HG03354 (cell line): Measurements from ENCODE around the gene BCL2.

ENCODE experiments used
- ATAC-seq: cut with Tn5 transposase; IDR thresholded peaks from one replicate; pipeline ENCODE4 v1.9.1; 2021; ENCODE audit warnings: mild to moderate bottlenecking; ENCODE audit not compliant: unreplicated experiment, poor library complexity, severe bottlenecking

The BCL2 gene

DNA sequence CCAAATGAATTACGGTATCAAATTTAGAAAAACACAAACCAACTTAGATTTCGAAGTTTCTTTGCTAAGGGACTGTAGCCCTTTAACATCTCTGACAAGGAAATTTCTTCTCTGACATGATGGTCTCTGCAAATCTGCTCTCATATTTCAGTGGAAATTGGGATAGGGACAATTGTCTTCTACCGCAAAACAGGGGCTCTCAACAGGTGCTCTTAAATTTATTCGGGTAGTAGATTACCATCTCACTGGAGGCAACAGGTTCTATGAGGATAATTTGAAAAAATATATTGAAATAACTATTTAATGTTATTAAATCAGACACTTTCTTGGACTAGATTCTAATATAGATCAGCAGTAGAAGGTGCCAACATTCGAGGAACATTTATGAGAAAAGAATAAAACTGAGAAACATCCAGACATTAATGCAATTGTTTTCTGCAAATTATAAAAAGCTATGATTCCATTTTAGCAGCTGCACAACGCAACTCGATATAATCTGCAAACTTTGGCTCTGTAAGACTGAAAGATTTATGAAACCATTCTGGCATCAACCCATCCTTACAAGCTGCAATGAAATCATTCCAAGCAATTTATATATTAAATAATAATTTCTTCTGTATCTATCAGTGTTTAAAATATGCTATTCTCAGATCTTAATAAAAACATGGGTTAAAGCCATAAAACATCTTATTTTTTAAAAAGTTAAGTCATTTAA, 10.0 kb upstream of the BCL2 start:
- no peak for ATAC-seq

DNA sequence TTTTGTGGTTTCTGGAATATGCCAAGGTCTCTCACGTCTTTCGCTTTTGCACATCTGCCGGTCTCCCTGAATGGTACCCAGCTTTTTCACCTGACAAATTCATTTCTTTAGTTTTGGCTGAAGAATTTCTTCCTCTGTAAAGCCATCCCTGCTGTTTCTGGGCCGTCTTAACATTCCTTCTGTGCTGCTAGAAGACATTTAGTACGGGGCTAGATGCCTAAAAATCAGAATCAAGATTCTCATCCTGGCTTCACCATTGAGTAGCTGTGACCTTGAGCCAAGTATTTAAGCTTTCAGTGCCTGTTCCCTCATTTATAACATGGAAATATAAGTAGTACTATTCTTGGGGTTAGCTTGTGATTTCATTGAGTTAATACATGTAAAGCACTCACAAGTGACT, 6.4 kb upstream of the BCL2 start:
- ATAC-seq, result no peak

DNA sequence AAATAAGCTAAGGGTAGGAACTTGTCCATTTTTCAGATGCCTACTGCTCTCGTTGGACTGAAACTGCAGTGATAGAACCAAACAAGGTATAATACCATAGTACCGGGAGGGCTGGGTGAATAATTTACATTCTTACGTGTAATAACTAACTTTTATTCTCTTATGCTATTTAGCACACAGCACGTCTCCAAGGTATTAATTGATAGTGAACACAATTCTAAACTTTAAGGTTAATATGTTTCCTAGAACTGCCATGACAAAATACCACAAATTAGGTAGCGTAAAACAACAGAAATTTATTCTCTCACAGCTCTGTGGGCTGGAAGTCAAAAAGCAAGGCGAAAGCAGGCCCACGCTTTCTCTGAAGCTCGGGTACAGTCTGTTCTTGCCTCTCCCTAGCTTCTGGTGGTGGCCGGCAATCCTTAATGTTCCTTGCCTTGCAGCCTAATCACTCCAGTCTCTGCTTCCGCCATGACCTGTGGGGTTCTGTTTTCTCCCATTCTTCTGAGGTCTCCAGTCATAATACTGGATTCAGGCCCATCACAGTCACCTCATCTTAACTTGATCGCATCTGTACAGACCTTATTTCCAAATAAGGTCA, 5.6 kb upstream of the BCL2 start:
- ATAC-seq, result no peak

DNA sequence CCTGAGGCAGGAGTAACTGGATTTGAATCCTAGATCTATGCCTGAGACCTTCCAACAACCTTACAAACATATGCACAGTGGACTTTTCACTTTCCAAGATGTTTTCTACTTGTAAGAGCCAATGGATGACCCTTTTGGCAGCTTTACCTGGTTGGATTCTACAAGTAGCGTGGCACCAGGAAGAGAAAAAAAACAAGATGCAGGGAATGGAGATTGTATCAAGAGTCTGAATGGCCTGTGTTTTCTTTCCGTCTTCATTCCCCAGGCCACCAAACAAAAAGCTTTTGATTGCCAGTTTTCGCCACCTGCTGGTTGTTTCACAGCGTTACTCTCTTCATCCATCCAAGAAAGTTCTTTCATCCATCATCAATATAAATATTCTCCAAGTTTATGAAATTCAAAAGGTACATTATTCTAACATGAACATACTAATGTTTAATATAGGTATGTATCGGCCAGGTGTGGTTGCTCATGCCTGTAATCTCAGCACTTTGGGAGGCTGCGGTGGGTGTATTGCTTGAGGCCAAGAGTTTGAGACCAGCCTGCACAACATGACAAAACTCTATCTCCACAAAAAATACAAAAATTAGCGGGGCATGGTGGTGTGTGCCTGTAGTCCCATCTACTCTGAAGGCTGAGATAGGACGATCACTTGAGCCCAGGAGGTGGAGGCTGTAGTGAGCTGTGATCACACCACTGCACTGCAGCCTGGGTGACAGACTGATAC, 3.5 kb upstream of the BCL2 start:
- no peak for ATAC-seq

DNA sequence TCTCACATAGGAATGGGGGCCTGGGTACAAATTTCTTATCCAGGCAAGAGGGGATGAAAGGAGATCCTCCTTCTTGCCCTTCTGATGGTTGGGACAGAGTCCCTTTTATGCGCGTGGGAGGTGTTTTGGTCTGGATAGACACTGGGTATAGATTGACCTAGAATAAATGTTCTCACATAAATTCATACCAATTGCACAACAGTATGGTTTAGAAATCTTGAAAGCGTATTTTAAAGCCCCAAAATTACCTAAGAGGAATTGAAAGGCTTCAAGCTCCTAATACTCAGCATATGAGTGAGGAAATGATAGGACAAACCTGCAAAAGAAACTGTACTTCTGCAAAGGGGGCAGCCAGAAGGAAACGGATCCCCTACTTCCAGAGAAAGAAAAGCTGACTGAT, 2.6 kb upstream of the BCL2 start:
- ATAC-seq, result no peak

DNA sequence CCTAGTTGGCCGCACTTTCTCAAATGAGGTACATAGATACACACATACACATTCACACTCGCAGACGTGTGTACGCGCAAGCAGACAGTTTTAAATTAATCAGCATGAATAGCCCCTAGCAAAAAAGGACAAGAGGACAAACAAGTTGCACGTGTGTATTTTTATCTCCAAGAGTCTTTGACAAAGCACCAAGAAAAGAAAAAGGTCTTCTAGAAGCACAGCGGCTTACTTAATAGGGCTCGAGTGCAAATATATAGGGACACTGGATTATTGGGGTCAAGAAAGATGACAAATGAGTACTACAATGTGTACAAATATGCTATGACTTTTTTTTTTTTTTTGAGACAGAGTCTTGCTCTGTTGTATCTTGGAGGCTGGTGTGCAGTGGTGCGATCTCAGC, 1.7 kb upstream of the BCL2 start:
- ATAC-seq, result no peak

DNA sequence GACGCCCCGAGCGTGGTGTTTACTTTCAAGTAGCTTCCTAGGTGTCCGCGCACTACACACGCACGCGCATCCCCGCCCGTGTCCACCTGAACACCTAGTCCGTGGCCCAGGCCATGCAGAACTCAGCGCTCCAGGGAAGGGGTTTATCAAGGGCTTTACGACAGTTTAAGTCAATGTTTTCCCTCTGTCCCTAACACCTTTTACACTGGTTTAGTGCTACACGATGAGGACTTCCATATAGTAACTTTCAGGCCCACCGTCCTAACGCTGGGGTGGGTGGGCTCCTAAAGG, 1.4 kb upstream of the BCL2 start:
- no peak for ATAC-seq

DNA sequence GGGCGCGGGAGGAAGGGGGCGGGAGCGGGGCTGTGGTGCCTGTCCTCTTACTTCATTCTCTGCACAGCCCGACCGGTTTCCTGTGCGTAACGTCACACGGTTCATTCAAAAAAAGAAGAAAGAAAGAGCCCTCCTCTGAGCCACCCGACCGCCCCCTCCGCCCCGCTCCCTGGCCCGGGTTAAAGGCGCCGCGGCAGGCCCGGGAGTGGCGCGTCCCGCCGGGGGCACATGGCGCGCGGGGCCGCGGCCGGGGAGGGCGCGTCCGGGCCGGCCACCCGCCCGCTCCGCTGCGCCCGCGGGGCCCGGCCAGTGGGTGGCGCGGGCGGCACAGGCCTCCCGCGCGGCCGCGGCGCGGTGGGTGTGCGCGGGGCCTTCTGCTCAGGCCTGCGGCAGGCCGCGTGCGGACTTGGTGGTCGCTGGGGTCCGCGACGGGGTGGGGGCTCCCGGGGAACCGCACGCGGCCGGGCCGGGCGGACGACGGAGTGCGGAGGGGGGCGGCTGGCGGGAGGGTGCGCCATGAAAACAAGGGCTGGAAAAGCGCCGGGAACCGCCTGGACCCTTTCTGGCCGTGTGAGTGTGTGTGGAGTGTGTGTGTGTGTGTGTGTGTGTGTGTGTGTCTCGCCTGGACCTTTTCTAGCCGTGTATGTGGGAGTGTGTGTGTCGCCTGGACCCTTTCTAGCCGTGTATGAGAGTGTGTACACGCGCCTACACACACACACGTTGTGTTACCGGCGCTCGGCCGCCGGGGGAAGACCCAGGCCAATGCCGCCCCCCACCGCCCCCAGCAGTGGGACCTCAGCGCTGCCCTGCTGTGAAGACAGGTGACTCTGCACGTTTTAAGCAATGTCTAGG, 780 bp upstream of the BCL2 start:
- peak; percentile 63 for ATAC-seq

DNA sequence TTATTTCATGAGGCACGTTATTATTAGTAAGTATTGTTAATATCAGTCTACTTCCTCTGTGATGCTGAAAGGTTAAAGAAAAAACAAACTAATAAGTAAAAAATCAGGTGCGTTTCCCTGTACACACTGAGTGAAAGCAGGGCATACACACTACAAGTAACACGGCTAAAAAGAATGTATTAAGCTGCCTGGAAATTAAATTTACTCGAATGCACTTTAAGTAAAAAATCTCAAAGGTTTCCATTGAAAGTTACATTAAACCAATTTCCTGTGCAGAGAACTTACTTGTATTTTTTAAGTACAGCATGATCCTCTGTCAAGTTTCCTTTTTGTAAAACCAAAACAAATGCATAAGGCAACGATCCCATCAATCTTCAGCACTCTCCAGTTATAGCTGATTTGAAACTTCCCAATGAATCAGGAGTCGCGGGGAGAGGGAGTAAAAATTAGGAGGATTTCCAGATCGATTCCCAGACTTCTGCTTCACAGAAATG, 633 bp downstream of the BCL2 start:
- ATAC-seq, result no peak

DNA sequence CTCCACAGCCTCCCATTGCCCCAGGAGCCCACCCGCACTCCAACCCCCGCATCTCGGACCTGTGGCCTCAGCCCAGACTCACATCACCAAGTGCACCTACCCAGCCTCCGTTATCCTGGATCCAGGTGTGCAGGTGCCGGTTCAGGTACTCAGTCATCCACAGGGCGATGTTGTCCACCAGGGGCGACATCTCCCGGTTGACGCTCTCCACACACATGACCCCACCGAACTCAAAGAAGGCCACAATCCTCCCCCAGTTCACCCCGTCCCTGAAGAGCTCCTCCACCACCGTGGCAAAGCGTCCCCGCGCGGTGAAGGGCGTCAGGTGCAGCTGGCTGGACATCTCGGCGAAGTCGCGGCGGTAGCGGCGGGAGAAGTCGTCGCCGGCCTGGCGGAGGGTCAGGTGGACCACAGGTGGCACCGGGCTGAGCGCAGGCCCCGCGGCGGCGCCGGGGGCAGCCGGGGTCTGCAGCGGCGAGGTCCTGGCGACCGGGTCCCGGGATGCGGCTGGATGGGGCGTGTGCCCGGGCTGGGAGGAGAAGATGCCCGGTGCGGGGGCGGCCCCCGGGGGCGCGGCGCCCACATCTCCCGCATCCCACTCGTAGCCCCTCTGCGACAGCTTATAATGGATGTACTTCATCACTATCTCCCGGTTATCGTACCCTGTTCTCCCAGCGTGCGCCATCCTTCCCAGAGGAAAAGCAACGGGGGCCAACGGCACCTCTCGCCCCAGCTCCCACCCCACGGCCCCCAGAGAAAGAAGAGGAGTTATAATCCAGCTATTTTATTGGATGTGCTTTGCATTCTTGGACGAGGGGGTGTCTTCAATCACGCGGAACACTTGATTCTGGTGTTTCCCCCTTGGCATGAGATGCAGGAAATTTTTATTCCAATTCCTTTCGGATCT, 1.3 kb downstream of the BCL2 start:
- peak; percentile 60 for ATAC-seq

DNA sequence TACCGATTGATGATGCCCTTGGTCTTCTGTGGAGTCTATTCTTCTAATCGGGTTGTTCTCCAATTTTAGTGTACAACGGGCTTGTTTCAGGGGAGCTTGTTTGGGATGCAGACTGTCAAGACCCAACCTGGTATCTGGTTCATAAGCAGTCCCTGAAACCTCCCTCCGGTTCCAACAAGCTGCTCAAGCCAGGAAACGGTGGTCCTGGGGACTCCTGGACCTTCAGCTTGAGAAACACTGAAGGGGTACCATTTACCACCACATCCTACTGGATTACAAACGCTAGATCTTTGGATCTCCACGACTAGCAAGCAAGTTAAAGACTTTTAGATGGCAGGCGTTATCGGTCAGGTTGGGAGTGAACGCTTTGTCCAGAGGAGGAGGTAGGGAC, 2.0 kb downstream of the BCL2 start:
- ATAC-seq, result no peak

DNA sequence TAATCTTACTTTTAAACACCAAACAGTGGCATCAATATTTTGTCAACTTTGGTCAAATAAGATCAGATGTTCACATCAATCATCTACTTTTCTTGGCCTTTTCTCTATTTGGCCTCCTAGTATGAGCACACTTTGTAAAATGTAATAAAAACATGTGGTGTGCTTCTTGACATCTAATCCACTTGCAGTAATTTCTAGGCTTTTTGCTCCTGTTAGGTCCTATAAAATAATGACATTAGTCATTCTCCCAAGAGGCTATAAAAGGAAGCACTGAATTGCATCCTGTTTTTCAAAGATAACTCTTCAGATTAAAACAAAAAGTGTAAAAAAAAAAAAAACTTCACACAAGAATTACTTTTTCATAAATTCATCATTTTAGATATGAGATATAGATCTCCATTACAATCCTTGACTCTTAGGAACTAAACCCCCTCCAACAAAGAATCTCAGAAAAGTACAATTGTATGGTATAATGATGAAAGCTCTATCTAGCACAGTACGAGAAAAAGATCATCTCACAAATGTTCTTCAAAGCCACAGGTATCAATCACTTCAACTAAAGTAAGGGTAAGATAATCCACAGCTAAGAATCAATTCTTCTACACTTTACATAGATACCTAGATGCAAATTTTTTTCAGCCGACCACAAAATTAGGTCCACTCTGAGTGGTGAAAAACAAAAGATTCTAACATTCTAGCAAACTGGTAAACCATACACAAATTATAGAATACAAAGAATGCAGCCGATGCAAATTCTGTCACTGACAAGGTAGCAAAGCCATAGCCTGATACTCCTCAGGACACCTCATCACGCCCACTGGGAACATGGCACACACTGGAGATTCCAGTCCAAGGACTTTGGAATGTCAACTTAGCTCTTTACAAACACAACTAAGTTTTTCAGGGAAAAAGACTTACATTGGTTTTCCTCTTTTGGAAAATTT, 2.7 kb downstream of the BCL2 start:
- ATAC-seq, result no peak

DNA sequence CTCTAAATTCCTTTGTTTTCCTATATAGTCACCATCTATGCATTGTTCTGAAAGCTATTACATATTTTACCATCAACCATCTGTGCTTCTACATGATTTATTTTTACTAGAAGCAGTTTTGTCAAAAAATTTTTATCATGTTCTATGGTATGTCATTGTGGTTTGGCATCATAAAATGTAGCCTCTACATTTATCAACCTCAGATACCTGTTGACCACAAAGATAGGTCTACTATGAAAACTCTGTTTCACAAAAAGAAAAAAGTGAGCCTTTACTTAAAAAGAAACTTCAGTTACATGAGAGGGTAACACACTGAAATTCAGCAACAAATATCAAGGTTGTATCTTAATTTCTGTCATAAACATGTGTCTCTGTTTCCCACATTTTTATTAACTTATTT, 3.7 kb downstream of the BCL2 start:
- ATAC-seq, result no peak

DNA sequence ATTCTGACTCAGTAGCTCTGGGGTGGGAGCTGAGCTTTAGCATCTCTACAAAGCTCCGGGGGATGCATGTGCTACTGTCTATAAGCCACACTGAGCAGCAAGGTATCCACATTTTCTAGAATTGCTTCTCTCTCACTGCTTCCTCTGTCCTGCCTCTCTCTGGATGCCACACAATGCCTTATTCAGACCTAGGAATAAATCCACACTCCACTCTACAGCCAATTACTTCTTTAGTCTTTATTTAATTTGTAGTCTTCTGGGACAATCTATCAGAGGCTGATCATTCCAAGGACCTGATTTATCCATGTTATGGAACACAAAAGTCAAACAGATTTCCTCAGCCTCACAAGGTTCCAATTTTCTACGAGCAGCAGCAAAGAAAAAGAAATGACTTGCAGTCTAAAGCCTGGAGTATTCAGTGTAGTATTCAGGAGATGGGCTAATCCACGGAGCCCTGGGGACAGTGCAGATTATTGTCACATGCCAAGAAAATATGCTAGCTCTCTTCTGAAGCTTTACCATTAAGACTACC, 4.4 kb downstream of the BCL2 start:
- ATAC-seq, result no peak

DNA sequence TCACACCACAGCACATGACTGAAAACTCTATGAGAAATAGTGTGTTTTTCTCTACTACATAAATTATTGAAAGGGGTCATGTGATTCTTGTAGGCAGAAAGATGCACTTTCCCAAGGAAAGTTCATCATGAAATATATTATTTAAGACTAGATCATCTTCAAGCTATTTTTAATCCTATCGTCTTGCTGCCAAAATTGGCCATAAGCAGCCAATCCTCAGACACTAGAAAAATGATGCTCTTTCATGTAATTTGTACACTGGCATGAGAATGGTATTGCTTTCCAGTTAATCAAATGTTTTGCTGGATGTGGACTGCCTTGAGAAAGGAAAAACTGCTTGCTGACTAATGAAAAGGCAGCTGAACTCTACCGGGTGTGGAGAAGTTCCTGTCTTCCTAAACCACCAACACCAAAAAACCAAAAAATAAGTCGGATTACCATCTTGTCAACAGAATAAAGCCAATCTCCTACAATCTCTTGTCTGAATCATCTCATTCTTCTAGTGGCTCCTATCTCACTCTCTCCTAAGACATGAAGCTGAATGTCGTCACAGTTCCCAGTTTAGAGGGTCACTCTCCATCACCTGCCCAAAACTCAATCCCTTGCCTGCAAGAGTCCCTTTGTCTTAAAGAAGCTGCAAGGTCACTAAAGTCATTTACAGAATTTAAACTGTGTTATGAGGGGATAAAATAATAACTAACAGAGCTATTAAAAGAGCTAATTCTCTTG, 5.3 kb downstream of the BCL2 start:
- ATAC-seq, result no peak

DNA sequence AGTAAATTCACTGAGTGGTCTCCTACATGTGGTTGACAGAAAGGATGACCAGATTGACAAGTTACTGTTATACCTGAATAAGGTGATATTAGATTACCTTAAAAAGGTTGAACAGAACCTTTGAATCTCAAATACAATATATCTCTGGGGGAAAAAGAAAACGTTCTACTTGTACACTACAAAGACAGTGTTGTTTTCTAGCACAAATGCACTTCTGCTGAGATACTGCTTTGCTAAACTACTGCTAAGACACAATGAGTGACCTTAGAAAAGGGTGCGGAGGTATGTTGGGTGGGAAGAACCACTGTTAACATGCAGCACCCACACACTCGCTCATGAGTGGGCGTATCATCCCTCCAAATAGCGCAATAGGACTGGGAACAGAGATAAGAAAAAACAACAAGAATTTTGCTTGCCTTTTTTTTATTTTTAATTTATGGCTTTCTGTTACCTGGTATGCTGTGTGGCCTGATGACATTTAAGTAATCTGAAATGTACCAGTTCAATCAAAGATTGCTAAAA, 6.1 kb downstream of the BCL2 start:
- no peak for ATAC-seq

DNA sequence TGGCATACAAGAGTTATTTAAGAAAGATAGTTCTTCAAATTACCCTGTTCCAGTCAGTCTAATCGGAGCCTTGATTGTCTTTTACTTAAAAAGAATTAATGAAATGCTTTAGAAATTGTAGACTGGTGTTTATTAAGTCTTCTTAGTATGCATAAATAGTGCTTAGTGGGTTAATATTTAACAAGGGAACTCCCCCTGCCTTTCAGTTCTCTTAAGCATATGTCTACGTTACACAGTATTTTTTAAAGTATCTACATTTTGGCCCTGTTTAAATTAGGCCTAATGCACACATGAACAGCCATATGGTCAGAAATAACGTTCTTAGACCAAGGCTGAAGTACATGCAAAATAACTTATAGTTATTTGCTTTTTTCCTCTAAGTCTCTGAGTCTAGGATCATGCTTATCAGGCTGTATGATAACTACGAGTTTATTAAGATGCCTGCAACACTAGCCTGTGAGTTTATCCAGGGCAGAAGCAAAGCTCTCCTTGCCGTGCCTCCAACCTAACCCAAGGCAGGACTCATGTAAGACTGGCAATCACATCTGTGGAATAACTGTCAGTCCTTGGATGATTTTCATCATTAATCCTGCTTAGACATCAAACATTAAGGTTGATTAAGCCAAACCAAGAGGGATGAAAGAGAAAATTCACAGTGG, 6.7 kb downstream of the BCL2 start:
- ATAC-seq, result peak; percentile 48
